HS-5 (cell line): ENCODE data around the gene CTTN.

Experiments used
- DNase-seq: peaks from one replicate; pipeline ENCODE4 v3.0.0-alpha.2; 2012; ENCODE audit warnings: low read depth

CTTN gene

DNA sequence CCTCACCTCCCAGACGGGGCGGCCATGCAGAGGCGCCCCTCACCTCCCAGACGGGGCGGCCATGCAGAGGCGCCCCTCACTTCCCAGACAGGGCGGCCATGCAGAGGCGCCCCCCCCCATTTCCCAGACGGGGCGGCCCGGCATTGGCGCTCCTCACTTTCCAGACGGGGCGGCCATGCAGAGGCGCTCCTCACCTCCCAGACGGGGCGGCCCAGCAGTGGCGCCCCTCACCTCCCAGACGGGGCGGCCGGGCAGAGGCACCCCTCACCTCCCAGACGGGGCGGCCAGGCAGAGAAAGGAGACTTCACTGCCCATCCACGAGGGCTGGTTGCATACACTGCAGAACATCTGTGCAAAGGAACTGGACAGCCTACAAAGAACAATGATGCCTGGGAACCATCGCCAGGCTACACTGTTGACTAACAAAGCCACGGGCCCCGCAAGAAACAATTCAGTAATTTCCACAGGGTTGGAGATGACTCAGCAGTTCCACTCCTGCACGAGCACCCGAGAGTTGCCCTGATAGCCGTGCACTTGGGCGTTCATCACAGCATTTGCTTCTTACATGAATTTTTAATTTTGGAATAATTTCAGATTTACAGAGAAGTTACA lies 58.7 kb downstream of the CTTN start:
- no peak for DNase-seq

DNA sequence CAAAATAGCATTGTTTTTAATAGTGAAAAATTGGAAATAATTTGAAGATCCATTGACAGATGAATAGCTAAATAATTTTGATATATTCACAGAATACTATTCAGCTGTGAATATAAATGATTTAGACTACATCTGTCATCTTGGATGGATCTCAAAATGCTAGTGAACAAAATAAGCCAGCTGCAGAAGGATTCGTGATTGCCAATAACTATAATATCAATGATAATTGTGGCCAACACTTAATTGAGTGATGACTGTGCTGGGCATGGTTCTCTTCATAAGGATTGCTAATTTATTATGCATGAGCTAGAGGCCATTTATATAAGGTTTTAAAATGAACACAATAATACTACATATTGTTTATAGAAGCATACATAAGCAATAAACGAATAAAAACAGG lies 60.4 kb downstream of the CTTN start:
- DNase-seq: no peak

GRCh38 chr11:70460111-70460510 lies 61.8 kb downstream of the CTTN start:
- no peak for DNase-seq

GRCh38 chr11:70460964-70461363 lies 62.6 kb downstream of the CTTN start:
- DNase-seq: no peak

GRCh38 chr11:70462818-70463477 lies 64.6 kb downstream of the CTTN start:
- no peak for DNase-seq

- DNase-seq: no peak
These were observed 65.3 kb downstream of the CTTN start for GRCh38 chr11:70463478-70464255.

- no peak for DNase-seq
These were observed 66.4 kb downstream of the CTTN start for GRCh38 chr11:70464509-70465361.

- DNase-seq: no peak
These were observed 67.8 kb downstream of the CTTN start for GRCh38 chr11:70466154-70466553.

GRCh38 chr11:70466596-70466995 lies 68.3 kb downstream of the CTTN start:
- DNase-seq: no peak

DNA sequence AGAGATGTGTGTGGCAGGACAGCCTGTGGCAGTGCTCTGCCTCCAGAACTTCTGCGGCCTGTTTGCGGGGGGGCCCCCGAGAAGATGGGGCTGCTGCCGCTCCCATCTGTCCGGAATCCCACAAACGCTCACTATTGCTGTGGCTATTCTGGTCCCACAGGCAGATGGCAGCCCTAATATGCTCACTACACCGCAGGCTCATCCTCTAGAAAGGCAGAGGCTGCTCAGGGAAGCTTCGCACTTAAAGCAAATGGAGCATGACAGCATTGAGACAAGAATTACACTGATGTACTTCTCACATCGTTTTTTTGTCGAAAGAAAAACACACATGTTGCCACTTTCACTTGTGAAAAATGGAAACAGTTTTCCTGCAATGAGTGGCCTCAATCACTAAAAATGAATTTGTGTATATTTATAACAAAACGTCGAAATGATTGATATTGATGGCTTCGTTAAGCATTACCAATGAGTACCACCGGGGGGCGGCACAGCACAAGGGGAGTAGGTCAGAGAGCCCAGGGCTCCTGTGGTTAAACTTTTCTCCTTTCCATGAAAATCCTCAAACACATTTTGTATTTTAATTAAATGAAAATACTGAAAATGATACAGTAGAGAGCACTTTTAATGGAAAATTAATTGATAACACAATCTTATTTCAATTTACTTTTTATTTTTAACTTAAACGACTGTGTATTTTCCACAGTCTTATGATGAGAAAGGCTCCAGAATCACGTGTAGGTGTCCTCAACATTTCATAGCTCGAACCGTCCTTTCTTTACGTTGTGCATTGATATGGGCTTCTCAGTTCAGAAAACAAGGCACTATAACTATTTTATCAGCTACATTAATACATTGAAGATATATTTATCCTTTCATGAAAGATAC lies 69.1 kb downstream of the CTTN start:
- no peak for DNase-seq

- no peak for DNase-seq
These were observed 70.2 kb downstream of the CTTN start for GRCh38 chr11:70468256-70469195.

DNA sequence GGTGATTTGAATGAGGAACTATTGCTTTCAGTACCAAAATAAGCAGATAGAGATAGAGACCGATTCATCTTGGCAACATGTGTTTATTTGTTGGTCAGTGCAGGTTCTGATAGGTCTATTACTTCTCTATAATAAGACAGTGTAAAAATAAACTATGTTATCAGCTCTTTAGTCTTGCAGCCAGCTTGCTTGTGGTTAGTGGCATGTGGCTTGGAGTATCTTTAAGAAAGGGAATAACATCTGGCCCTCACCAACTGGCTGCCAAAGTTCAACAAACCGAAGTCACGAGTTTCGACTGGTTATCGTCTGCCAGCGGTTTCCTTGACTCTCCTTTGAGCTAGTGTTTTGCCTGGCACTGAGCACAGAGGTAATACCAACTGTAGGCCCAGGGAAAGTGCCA lies 71.8 kb downstream of the CTTN start:
- DNase-seq: no peak

GRCh38 chr11:70471254-70471653 lies 72.9 kb downstream of the CTTN start:
- no peak for DNase-seq

DNA sequence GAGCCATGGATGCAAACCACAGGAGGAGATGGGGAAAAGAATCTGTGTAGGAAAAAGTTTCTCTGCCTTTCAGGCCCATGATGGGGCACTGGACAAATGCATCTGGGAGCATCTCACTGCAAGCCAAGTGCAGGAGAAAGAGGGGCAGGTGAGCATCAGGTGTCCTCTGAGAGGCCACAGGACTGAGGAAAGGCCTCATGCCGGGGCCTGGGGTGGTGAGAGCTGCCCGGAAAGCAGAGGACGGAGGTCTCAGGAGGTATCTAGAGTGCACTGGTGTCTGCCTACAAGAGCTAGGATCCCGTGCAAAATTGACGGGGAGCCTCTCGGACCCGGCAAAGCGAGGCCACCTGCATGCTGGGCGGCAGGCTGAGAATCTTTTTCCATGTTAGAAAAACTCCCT lies 73.9 kb downstream of the CTTN start:
- no peak for DNase-seq

DNA sequence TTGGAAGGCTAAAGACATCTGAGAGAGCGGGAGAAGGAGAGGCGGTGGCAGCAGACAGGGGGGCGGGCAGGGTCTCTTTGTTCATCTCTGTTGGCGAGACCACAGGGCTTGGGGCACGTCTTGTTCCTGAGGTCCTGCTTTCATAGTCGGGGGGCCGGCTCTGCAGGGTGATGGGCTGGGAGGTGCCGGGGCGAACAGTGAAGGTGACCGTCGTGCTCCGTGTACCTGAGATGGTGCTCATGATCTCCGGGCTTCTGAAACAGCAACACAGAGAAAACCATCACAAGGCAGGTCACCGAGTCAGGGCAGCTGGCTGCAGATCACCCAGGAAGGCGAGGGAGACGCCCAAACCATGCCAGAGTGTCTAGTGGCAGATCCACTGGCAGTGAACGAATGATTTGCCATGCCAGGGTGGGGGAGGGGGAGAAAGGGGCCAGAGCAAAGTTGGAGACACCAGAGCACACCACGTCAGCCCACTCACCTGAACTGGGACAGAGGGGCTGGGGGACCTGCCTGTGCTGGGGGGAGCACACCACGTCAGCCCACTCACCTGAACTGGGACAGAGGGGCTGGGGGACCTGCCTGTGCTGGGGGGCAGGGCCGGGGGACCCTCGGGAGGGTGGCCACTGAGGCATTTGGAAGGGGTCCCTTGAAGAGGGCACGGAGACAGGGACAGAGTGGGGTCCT lies 75.0 kb downstream of the CTTN start:
- no peak for DNase-seq

- DNase-seq: no peak
These were observed 75.8 kb downstream of the CTTN start for GRCh38 chr11:70473873-70474690.

DNA sequence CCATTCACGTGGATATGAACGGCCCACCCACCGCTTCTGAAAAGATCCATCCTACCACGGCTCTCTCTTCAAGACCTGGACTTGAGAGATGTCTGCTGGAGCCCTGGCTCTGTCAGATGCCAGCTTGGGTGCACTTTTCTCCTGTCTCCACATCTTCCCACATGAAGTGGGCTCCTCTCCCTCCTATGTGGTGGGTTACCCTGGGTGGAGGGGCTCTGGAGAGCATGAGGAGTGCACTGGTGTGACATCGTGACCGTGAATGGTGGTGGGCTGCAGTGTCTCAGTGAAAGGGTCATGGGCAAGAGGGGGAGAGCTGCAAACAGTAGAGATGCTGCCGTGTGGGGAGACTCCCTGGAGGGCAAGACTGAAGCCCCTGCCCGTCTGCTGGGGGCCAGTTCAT lies 76.4 kb downstream of the CTTN start:
- no peak for DNase-seq

GRCh38 chr11:70476669-70477068 lies 78.3 kb downstream of the CTTN start:
- no peak for DNase-seq

- DNase-seq: no peak
These were observed 78.8 kb downstream of the CTTN start for GRCh38 chr11:70477176-70477575.
